ENCODE data around the gene EVPLL. TPM values are rescaled to one million over a fixed set of nuclear protein-coding genes. Genes with fewer than 3 reads are reported as not detected.

Gene EVPLL
- total and polyA plus RNA-seq, 2 experiments from 2014 or later = 0.18 to 0.42 TPM

GRCh38 chr17:18339933-18340332 lies 37.6 kb upstream of the EVPLL start:
- Histone ChIP-seq H3K27me3 (ENCODE audit: insufficient read depth) (no peaks in the 10 kb centered on the region), H3F3A (replicated peaks; ENCODE audit: low read depth) (no peaks in the 10 kb centered on the region), H3K36me3 (ENCODE audit: insufficient read depth) (peaks cover 64% of the 10 kb centered on the region), H3K4me3 (no peak overlapping the region), H3K4me1 (ENCODE audit: insufficient read depth) (no peaks in the 10 kb centered on the region), H3K4me2 (no peak overlapping the region), H2AFZ (no peak overlapping the region), H4K20me1 (replicated peaks; ENCODE audit: insufficient read depth) (no peaks in the 10 kb centered on the region), H3K27ac (ENCODE audit: low read depth) (no peak overlapping the region), H3K9me2 (ENCODE audit: insufficient read depth) (no peaks in the 10 kb centered on the region), H3K79me2 (replicated peaks; ENCODE audit: insufficient read depth) (no peaks in the 10 kb centered on the region)
- Mint-ChIP-seq H3K4me3 (no peak overlapping the region), H3K9me3 (peaks cover 28% of the 10 kb centered on the region), H3K27ac (no peak overlapping the region), H3K4me1 (no peaks in the 10 kb centered on the region), H3K27me3 (ENCODE audit: insufficient read depth, low read depth, poor library complexity) (peaks cover 7% of the 10 kb centered on the region), H3K36me3 (ENCODE audit: low read depth) (peaks cover 92% of the 10 kb centered on the region)
- TF ChIP-seq, protein P1, sequence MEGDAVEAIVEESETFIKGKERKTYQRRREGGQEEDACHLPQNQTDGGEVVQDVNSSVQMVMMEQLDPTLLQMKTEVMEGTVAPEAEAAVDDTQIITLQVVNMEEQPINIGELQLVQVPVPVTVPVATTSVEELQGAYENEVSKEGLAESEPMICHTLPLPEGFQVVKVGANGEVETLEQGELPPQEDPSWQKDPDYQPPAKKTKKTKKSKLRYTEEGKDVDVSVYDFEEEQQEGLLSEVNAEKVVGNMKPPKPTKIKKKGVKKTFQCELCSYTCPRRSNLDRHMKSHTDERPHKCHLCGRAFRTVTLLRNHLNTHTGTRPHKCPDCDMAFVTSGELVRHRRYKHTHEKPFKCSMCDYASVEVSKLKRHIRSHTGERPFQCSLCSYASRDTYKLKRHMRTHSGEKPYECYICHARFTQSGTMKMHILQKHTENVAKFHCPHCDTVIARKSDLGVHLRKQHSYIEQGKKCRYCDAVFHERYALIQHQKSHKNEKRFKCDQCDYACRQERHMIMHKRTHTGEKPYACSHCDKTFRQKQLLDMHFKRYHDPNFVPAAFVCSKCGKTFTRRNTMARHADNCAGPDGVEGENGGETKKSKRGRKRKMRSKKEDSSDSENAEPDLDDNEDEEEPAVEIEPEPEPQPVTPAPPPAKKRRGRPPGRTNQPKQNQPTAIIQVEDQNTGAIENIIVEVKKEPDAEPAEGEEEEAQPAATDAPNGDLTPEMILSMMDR (conservative IDR thresholded peaks at IDR 0.05; ENCODE audit: low read depth in 2 of 2) = no peak
- TF ChIP-seq ZNF114 (CRISPR knock-in tag; IDR thresholded peaks at IDR 0.05) = no peak
- TF ChIP-seq REST (IDR thresholded peaks at IDR 0.05; ENCODE audit: unreplicated experiment) = no peak
- no peak for TF ChIP-seq JUNB (IDR thresholded peaks at IDR 0.05; ENCODE audit: unreplicated experiment)
- TF ChIP-seq ETS1 (IDR thresholded peaks at IDR 0.05) = no peak
- no peak for TF ChIP-seq CREB1 (CRISPR knock-in tag; IDR thresholded peaks at IDR 0.05; ENCODE audit: low read depth)
- TF ChIP-seq STAT1 (IDR thresholded peaks at IDR 0.05; ENCODE audit: unreplicated experiment) = no peak
- TF ChIP-seq EZH2 (IDR thresholded peaks at IDR 0.05; ENCODE audit: low read depth, unreplicated experiment) = no peak
- no peak for DNase-seq (ENCODE audit: low spot score)
- ATAC-seq = no peak

DNA sequence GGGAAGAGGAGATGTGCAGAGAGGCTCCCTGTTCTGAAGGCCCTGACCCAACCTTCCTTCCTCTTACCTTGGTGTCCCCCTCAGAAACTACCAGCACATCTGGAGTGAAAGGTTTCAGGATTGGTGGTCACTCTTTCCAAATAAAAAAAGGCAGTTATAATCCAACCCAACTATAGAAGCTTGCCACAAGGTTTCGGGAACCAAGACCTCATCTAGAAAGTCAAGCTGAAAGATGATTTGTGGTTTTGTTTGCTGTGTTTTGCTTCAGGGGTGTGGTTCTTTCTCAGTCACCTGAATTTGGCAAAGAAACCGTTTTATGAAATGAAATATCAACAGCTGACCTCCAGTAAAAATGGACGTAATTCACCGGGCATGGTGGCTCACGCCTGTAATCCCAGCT lies 33.6 kb upstream of the EVPLL start:
- no peak overlapping the region for H3K4me3 Mint-ChIP-seq
- Histone ChIP-seq H3K27ac (ENCODE audit: low read depth) (no peak overlapping the region), H3K79me2 (replicated peaks; ENCODE audit: insufficient read depth) (no peaks in the 10 kb centered on the region), H4K20me1 (replicated peaks; ENCODE audit: insufficient read depth) (no peaks in the 10 kb centered on the region), H3K27me3 (ENCODE audit: insufficient read depth) (no peaks in the 10 kb centered on the region), H3K4me1 (ENCODE audit: insufficient read depth) (no peaks in the 10 kb centered on the region), H2AFZ (no peak overlapping the region), H3K4me3 (no peak overlapping the region), H3K36me3 (ENCODE audit: insufficient read depth) (peaks cover 62% of the 10 kb centered on the region), H3F3A (replicated peaks; ENCODE audit: low read depth) (no peaks in the 10 kb centered on the region), H3K4me2 (no peak overlapping the region), H3K9me2 (ENCODE audit: insufficient read depth) (no peaks in the 10 kb centered on the region)
- peaks cover 92% of the 10 kb centered on the region for H3K36me3 Mint-ChIP-seq (ENCODE audit: low read depth)
- H3K27ac Mint-ChIP-seq = no peak overlapping the region
- DNase-seq (ENCODE audit: low spot score) = no peak
- ATAC-seq = no peak
- H3K9me3 Mint-ChIP-seq = peaks cover 7% of the 10 kb centered on the region
- no peaks in the 10 kb centered on the region for H3K4me1 Mint-ChIP-seq
- peaks cover 11% of the 10 kb centered on the region for H3K27me3 Mint-ChIP-seq (ENCODE audit: insufficient read depth, low read depth, poor library complexity)
- TF ChIP-seq JUNB (IDR thresholded peaks at IDR 0.05; ENCODE audit: unreplicated experiment) = no peak
- no peak for TF ChIP-seq ETS1 (IDR thresholded peaks at IDR 0.05)
- TF ChIP-seq EZH2 (IDR thresholded peaks at IDR 0.05; ENCODE audit: low read depth, unreplicated experiment) = no peak

Data from GM23338 (cell line).